HEK293 (cell line): ENCODE measurements around the gene PABPC3.

Source experiments
- CTCF ChIA-PET: fragments of 350-600 bp; formaldehyde crosslinking; extraction: SDS; loops from one replicate; lab custom pipeline; 2021; ENCODE audit warnings: antibody characterized with exemption; lab: Yijun Ruan, JAX
- POLR2A ChIA-PET: fragments of 300-600 bp; formaldehyde crosslinking; extraction: SDS; loops from one replicate; lab custom pipeline; 2020; ENCODE audit warnings: antibody characterized with exemption, inconsistent platforms; lab: Yijun Ruan, JAX
- H3K27ac ChIP-seq: fragments of 200-500 bp; sonication (Bioruptor generic); 2 replicates; pipeline ENCODE4 v1.5.1; 2014; ENCODE audit warnings: low read depth, low read length, control low read depth, inconsistent platforms; ENCODE audit errors: extremely low read depth
- H3K36me3 ChIP-seq, 2 experiments: fragments of 200-500 bp in 1 of 2; sonication (Bioruptor generic) in 1 of 2; 1 replicate in 1 of 2; 2 replicates in 1 of 2; pipeline ENCODE4 v1.5.1; 2014 to 2017; ENCODE audit warnings: inconsistent platforms in 2 of 2, low read length in 2 of 2; ENCODE audit not compliant: control insufficient read depth in 2 of 2, insufficient read depth in 1 of 2
- H3K4me1 ChIP-seq: fragments of 200-500 bp; sonication (Bioruptor generic); 2 replicates; pipeline ENCODE4 v1.5.1; 2014; ENCODE audit warnings: mild to moderate bottlenecking, low read length, inconsistent platforms; ENCODE audit not compliant: control insufficient read depth, insufficient read depth
- H3K4me3 ChIP-seq: 2 replicates; pipeline ENCODE4 v1.5.1; 2011; ENCODE audit warnings: low read depth, mild to moderate bottlenecking, control low read depth, low read length, moderate library complexity
- H3K9me3 ChIP-seq: fragments of 200-500 bp; sonication (Bioruptor generic); 2 replicates; pipeline ENCODE4 v1.5.1; 2014; ENCODE audit warnings: low read depth, low read length, inconsistent platforms; ENCODE audit not compliant: control insufficient read depth, insufficient read depth
- KLF17 ChIP-seq: fragments of 450-650 bp; formaldehyde crosslinking; IDR thresholded peaks from 2 replicates; pipeline ENCODE4 v1.5.1; 2016; ENCODE audit warnings: missing biosample characterization, missing genetic modification characterization
- KLF8 ChIP-seq: fragments of 450-650 bp; formaldehyde crosslinking; IDR thresholded peaks from 2 replicates; pipeline ENCODE4 v1.5.1; 2016; ENCODE audit warnings: missing biosample characterization, missing genetic modification characterization
- KLF9 ChIP-seq: fragments of 450-650 bp; formaldehyde crosslinking; IDR thresholded peaks from 2 replicates; pipeline ENCODE4 v1.5.1; 2016; ENCODE audit warnings: missing biosample characterization, missing genetic modification characterization, low read depth
- MEIS1 ChIP-seq: sonication (generic); formaldehyde crosslinking; IDR thresholded peaks from 2 replicates; pipeline ENCODE4 v1.8.1; 2022; ENCODE audit warnings: missing genetic modification reagents, mild to moderate bottlenecking, borderline replicate concordance
- OVOL3 ChIP-seq: fragments of 450-650 bp; formaldehyde crosslinking; IDR thresholded peaks from 2 replicates; pipeline ENCODE4 v1.5.1; 2016; ENCODE audit warnings: missing biosample characterization, missing genetic modification characterization
- PBX3 ChIP-seq: sonication (generic); formaldehyde crosslinking; IDR thresholded peaks from 2 replicates; pipeline ENCODE4 v1.8.1; 2022; ENCODE audit warnings: mild to moderate bottlenecking, moderate library complexity, missing genetic modification reagents
- ZBTB21 ChIP-seq: fragments of 450-650 bp; formaldehyde crosslinking; IDR thresholded peaks from 2 replicates; pipeline ENCODE4 v1.5.1; 2017; ENCODE audit warnings: missing biosample characterization, missing genetic modification characterization
- ZBTB26 ChIP-seq: fragments of 450-650 bp; formaldehyde crosslinking; optimal IDR thresholded peaks from 2 replicates; pipeline ENCODE3; 2016; ENCODE audit warnings: missing biosample characterization, mild to moderate bottlenecking, missing genetic modification characterization
- ZEB2 ChIP-seq: fragments of 450-650 bp; formaldehyde crosslinking; IDR thresholded peaks from 2 replicates; pipeline ENCODE4 v1.5.1; 2016; ENCODE audit warnings: missing biosample characterization, missing genetic modification characterization
- ZNF175 ChIP-seq: fragments of 450-650 bp; formaldehyde crosslinking; IDR thresholded peaks from 2 replicates; pipeline ENCODE4 v1.5.1; 2016; ENCODE audit warnings: missing biosample characterization, missing genetic modification characterization
- ZNF266 ChIP-seq: fragments of 450-650 bp; formaldehyde crosslinking; IDR thresholded peaks from 2 replicates; pipeline ENCODE4 v1.5.1; 2016; ENCODE audit warnings: missing biosample characterization, missing genetic modification characterization, low read depth
- ZNF274 ChIP-seq, 2 experiments: fragments of 200-500 bp in 1 of 2; fragments of 450-650 bp in 1 of 2; sonication (Bioruptor generic) in 1 of 2; formaldehyde crosslinking in 1 of 2; IDR thresholded peaks; 2 replicates each; pipeline versions ENCODE4 v1.5.1 to v1.6.1; 2014 to 2016; ENCODE audit warnings: borderline replicate concordance in 1 of 2, inconsistent platforms in 1 of 2, low read length in 1 of 2, missing biosample characterization in 1 of 2, missing genetic modification characterization in 1 of 2
- ZNF280D ChIP-seq: fragments of 450-650 bp; formaldehyde crosslinking; IDR thresholded peaks from 2 replicates; pipeline ENCODE4 v1.5.1; 2016; ENCODE audit warnings: missing biosample characterization, missing genetic modification characterization
- ZNF324 ChIP-seq: fragments of 450-650 bp; formaldehyde crosslinking; IDR thresholded peaks from 2 replicates; pipeline ENCODE4 v1.5.1; 2016; ENCODE audit warnings: missing biosample characterization, missing genetic modification characterization
- ZNF341 ChIP-seq: fragments of 450-650 bp; formaldehyde crosslinking; IDR thresholded peaks from 2 replicates; pipeline ENCODE4; 2016; ENCODE audit warnings: low read depth, missing biosample characterization, missing genetic modification characterization
- ZNF48 ChIP-seq: fragments of 450-650 bp; formaldehyde crosslinking; IDR thresholded peaks from 2 replicates; pipeline ENCODE4 v1.5.1; 2016; ENCODE audit warnings: missing biosample characterization, missing genetic modification characterization
- ZNF623 ChIP-seq: fragments of 450-650 bp; formaldehyde crosslinking; IDR thresholded peaks from 2 replicates; pipeline ENCODE4 v1.5.1; 2016; ENCODE audit warnings: missing biosample characterization, missing genetic modification characterization
- ZNF664 ChIP-seq: fragments of 450-650 bp; formaldehyde crosslinking; IDR thresholded peaks from 2 replicates; pipeline ENCODE4 v1.5.1; 2016; ENCODE audit warnings: missing biosample characterization, missing genetic modification characterization
- ZNF777 ChIP-seq: fragments of 450-650 bp; formaldehyde crosslinking; IDR thresholded peaks from 2 replicates; pipeline ENCODE4 v1.5.1; 2017; ENCODE audit warnings: missing biosample characterization, missing genetic modification characterization, borderline replicate concordance

PABPC3 gene

GRCh38 chr13:25064396-25064795, 31.5 kb upstream of the PABPC3 start:
- Histone ChIP-seq H3K9me3 (no peaks in the 10 kb centered on the region), H3K36me3 (no peaks in the 10 kb centered on the region), H3K4me1 (no peaks in the 10 kb centered on the region)
- POLR2A ChIA-PET = no interaction called here
- CTCF ChIA-PET = no interaction called here
- TF ChIP-seq ZNF175 (tag by site-specific recombination) (no peak), ZNF777 (no peak), ZNF341 (tag by site-specific recombination) (no peak), ZNF324 (tag by site-specific recombination) (no peak), ZBTB21 (tag by site-specific recombination) (no peak), KLF9 (no peak), MEIS1 (CRISPR knock-in tag) (no peak), ZNF280D (tag by site-specific recombination) (no peak), ZNF274 (IDR thresholded peaks at IDR 0.05; ENCODE audit: low read length) (no peak), ZNF274 (tag by site-specific recombination; IDR thresholded peaks at IDR 0.05; ENCODE audit: borderline replicate concordance) (no peak), KLF17 (tag by site-specific recombination) (no peak)
- TF ChIP-seq, all 188 proteins: peak for 0
- Histone ChIP-seq H3K4me3 (no peak overlapping the region), H3K27ac (no peak overlapping the region)

- Histone ChIP-seq H3K27ac (no peak overlapping the region), H3K4me3 (no peak overlapping the region)
- CTCF ChIA-PET = interaction anchor here (0.5 to 1.3 kb wide), 2 partner anchors 13 to 18 kb away, joined by 3 to 6 read pairs; no protein-coding TSS in a partner anchor
- no peak for TF ChIP-seq KLF8 (tag by site-specific recombination)
- TF ChIP-seq OVOL3 = no peak
- TF ChIP-seq ZNF266 = no peak
- no peak for TF ChIP-seq ZEB2 (tag by site-specific recombination)
- no peak for TF ChIP-seq ZNF48 (tag by site-specific recombination)
- TF ChIP-seq ZNF664 = no peak
- TF ChIP-seq, all 188 proteins: peak for 0
- Histone ChIP-seq H3K9me3 (no peaks in the 10 kb centered on the region), H3K4me1 (no peaks in the 10 kb centered on the region), H3K36me3 (no peaks in the 10 kb centered on the region)
- POLR2A ChIA-PET = no interaction called here
Measured at GRCh38 chr13:25065974-25066770, 29.8 kb upstream of the PABPC3 start.

- Histone ChIP-seq H3K27ac (no peak overlapping the region), H3K36me3 (no peaks in the 10 kb centered on the region), H3K9me3 (no peaks in the 10 kb centered on the region), H3K4me1 (no peaks in the 10 kb centered on the region), H3K4me3 (no peak overlapping the region)
- POLR2A ChIA-PET = no interaction called here
- CTCF ChIA-PET = interaction anchor here (1.3 kb wide), 1 partner anchor 17 kb away, joined by 6 read pairs; no protein-coding TSS in a partner anchor
- TF ChIP-seq PBX3 (CRISPR knock-in tag) = no peak
- TF ChIP-seq ZBTB26 = no peak
- no peak for TF ChIP-seq ZNF623 (tag by site-specific recombination)
Measured at GRCh38 chr13:25067064-25067463, 28.9 kb upstream of the PABPC3 start.
